WTC11 (cell line): ENCODE results near the gene GATA3. TPM values are rescaled to one million over a fixed set of nuclear protein-coding genes. Genes with fewer than 3 reads are reported as not detected.
A peak's percentile ranks its signal among the peaks of the same experiment; 100 is the strongest.

Source experiments
- ATAC-seq: fragments of 200-7000 bp; cut with Tn5 transposase; 2 replicates; pipeline ENCODE4 v1.10.0; 2021; ENCODE audit warnings: mild to moderate bottlenecking, moderate library complexity
- CTCF ChIA-PET: fragments of 300-600 bp; sonication (Branson Sonifier 250); formaldehyde crosslinking; loops from one replicate; lab custom pipeline; 2021; ENCODE audit warnings: antibody characterized with exemption; lab: Charles Lee
- POLR2A ChIA-PET: fragments of 350-600 bp; sonication (Branson Sonifier 250); formaldehyde crosslinking; loops from one replicate; lab custom pipeline; 2021; ENCODE audit warnings: antibody characterized with exemption; lab: Charles Lee
- DNase-seq: peaks from one replicate; pipeline ENCODE4 v3.0.0; 2021; ENCODE audit warnings: low spot score
- H3K27ac Mint-ChIP-seq: 2 replicates; pipeline ENCODE4 v1.8.0; 2021; ENCODE audit warnings: mixed read lengths
- H3K27me3 Mint-ChIP-seq: 2 replicates; pipeline ENCODE4 v1.8.0; 2021; ENCODE audit warnings: low read depth, mild to moderate bottlenecking, moderate library complexity, mixed read lengths
- H3K36me3 Mint-ChIP-seq: 2 replicates; pipeline ENCODE4 v1.8.0; 2021; ENCODE audit warnings: mixed read lengths
- H3K4me1 Mint-ChIP-seq: 2 replicates; pipeline ENCODE4 v1.8.0; 2022; ENCODE audit warnings: mixed read lengths
- H3K4me3 Mint-ChIP-seq: 2 replicates; pipeline ENCODE4 v1.8.0; 2021; ENCODE audit warnings: mild to moderate bottlenecking, moderate library complexity, mixed read lengths
- H3K9me3 Mint-ChIP-seq: 2 replicates; pipeline ENCODE4 v1.8.0; 2021; ENCODE audit warnings: mixed read lengths
- E2F1 ChIP-seq: sonication (generic); formaldehyde crosslinking; IDR thresholded peaks from 2 replicates; pipeline ENCODE4 v1.8.0; 2022; ENCODE audit warnings: mild to moderate bottlenecking, missing genetic modification reagents
- ELF4 ChIP-seq: sonication (generic); formaldehyde crosslinking; IDR thresholded peaks from 2 replicates; pipeline ENCODE4 v1.8.1; 2022; ENCODE audit warnings: low read depth, mild to moderate bottlenecking, moderate library complexity, missing genetic modification reagents
- ETV6 ChIP-seq: sonication (generic); formaldehyde crosslinking; IDR thresholded peaks from 2 replicates; pipeline ENCODE4 v1.8.1; 2022; ENCODE audit warnings: mild to moderate bottlenecking, missing genetic modification reagents
- GTF2I ChIP-seq: fragments of 250-450 bp; sonication (Bioruptor Pico); conservative IDR thresholded peaks from 2 replicates; pipeline ENCODE4 v1.4.0; 2021; ENCODE audit warnings: mild to moderate bottlenecking
- JAZF1 ChIP-seq: fragments of 250-450 bp; sonication (Bioruptor Pico); IDR thresholded peaks from 2 replicates; pipeline ENCODE4 v1.9.0; 2021; ENCODE audit warnings: moderate library complexity, mild to moderate bottlenecking, inconsistent platforms
- KAT7 ChIP-seq: sonication (generic); formaldehyde crosslinking; IDR thresholded peaks from 2 replicates; pipeline ENCODE4 v1.8.1; 2023; ENCODE audit warnings: missing genetic modification reagents, mild to moderate bottlenecking, borderline replicate concordance
- NR3C1 ChIP-seq: sonication (generic); formaldehyde crosslinking; conservative IDR thresholded peaks from 2 replicates; pipeline ENCODE4 v1.8.1; 2023; ENCODE audit warnings: low read depth, mild to moderate bottlenecking, missing genetic modification reagents
- PRRX2 ChIP-seq: fragments of 250-450 bp; sonication (Bioruptor Pico); IDR thresholded peaks from 2 replicates; pipeline ENCODE4 v1.8.0; 2021; ENCODE audit warnings: mild to moderate bottlenecking
- SMAD3 ChIP-seq: sonication (generic); formaldehyde crosslinking; IDR thresholded peaks from 2 replicates; pipeline ENCODE4 v1.8.0; 2022; ENCODE audit warnings: missing genetic modification reagents, mild to moderate bottlenecking, borderline replicate concordance
- TCF7 ChIP-seq: sonication (generic); formaldehyde crosslinking; IDR thresholded peaks from 2 replicates; pipeline ENCODE4 v1.8.0; 2022; ENCODE audit warnings: mild to moderate bottlenecking, low read depth, missing genetic modification reagents, moderate library complexity
- TEAD1 ChIP-seq: sonication (generic); formaldehyde crosslinking; IDR thresholded peaks from 2 replicates; pipeline ENCODE4 v1.8.0; 2022; ENCODE audit warnings: mild to moderate bottlenecking, missing genetic modification reagents
- ZBTB43 ChIP-seq: sonication (generic); formaldehyde crosslinking; IDR thresholded peaks from 2 replicates; pipeline ENCODE4 v1.8.1; 2023; ENCODE audit warnings: mild to moderate bottlenecking, missing genetic modification reagents
- ZMAT4 ChIP-seq: fragments of 250-450 bp; sonication (Bioruptor Pico); IDR thresholded peaks from 2 replicates; pipeline ENCODE4 v1.9.0; 2021; ENCODE audit warnings: mild to moderate bottlenecking
- ZNF138 ChIP-seq: sonication (generic); formaldehyde crosslinking; conservative IDR thresholded peaks from 2 replicates; pipeline ENCODE4 v1.8.1; 2022; ENCODE audit warnings: mild to moderate bottlenecking, moderate library complexity, missing genetic modification reagents
- ZNF317 ChIP-seq: sonication (generic); formaldehyde crosslinking; IDR thresholded peaks from 2 replicates; pipeline ENCODE4 v1.8.1; 2023; ENCODE audit warnings: low read depth, mild to moderate bottlenecking, moderate library complexity, missing genetic modification reagents, borderline replicate concordance
- ZNF396 ChIP-seq: fragments of 250-450 bp; sonication (Bioruptor Pico); IDR thresholded peaks from 2 replicates; pipeline ENCODE4 v1.8.0; 2021; ENCODE audit warnings: mild to moderate bottlenecking, moderate library complexity, borderline replicate concordance
- ZNF416 ChIP-seq: fragments of 250-450 bp; sonication (Bioruptor Pico); IDR thresholded peaks from 2 replicates; pipeline ENCODE4 v1.9.0; 2021; ENCODE audit warnings: mild to moderate bottlenecking, inconsistent platforms
- total RNA-seq: library from RNA; stranded (reverse); gene quantifications from 3 replicates; pipeline ENCODE4 v1.2.3, GENCODE V29; 2021
- TF ChIP-seq, protein P1 (sequence below): sonication (generic); formaldehyde crosslinking; conservative IDR thresholded peaks from 2 replicates; pipeline ENCODE4 v1.8.1; 2023; ENCODE audit warnings: mild to moderate bottlenecking, low read depth, missing genetic modification reagents, moderate library complexity
- TF ChIP-seq, protein P2 (sequence below): sonication (generic); formaldehyde crosslinking; IDR thresholded peaks from 2 replicates; pipeline ENCODE4 v1.8.0; 2022; ENCODE audit warnings: mild to moderate bottlenecking, missing genetic modification reagents

The GATA3 gene
- total RNA-seq, 1 experiment from 2014 or later, result 0.72 TPM

GRCh38 chr10:8057636-8058273 is 3.3 kb downstream of the GATA3 start:
- no peak for TF ChIP-seq ZNF138 (CRISPR knock-in tag)
- no peak for TF ChIP-seq ELF4 (CRISPR knock-in tag)
- no peak for TF ChIP-seq PRRX2 (CRISPR knock-in tag)
- TF ChIP-seq ETV6 (CRISPR knock-in tag), result no peak
- TF ChIP-seq ZNF416 (CRISPR knock-in tag), result no peak
- TF ChIP-seq ZNF317, result no peak
- no peak for TF ChIP-seq ZNF396
- TF ChIP-seq SMAD3 (CRISPR knock-in tag), result no peak
- no peak for TF ChIP-seq NR3C1
- TF ChIP-seq JAZF1 (CRISPR knock-in tag), result no peak
- TF ChIP-seq E2F1 (CRISPR knock-in tag), result no peak
- no peak for TF ChIP-seq TCF7
- TF ChIP-seq ZBTB43 (CRISPR knock-in tag), result no peak
- no peak for TF ChIP-seq KAT7 (CRISPR knock-in tag)
- TF ChIP-seq, protein P1, sequence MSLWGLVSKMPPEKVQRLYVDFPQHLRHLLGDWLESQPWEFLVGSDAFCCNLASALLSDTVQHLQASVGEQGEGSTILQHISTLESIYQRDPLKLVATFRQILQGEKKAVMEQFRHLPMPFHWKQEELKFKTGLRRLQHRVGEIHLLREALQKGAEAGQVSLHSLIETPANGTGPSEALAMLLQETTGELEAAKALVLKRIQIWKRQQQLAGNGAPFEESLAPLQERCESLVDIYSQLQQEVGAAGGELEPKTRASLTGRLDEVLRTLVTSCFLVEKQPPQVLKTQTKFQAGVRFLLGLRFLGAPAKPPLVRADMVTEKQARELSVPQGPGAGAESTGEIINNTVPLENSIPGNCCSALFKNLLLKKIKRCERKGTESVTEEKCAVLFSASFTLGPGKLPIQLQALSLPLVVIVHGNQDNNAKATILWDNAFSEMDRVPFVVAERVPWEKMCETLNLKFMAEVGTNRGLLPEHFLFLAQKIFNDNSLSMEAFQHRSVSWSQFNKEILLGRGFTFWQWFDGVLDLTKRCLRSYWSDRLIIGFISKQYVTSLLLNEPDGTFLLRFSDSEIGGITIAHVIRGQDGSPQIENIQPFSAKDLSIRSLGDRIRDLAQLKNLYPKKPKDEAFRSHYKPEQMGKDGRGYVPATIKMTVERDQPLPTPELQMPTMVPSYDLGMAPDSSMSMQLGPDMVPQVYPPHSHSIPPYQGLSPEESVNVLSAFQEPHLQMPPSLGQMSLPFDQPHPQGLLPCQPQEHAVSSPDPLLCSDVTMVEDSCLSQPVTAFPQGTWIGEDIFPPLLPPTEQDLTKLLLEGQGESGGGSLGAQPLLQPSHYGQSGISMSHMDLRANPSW (CRISPR knock-in tag), result no peak
- no peak for TF ChIP-seq TEAD1 (CRISPR knock-in tag)
- TF ChIP-seq ZMAT4, result no peak
- no peak for TF ChIP-seq GTF2I
- TF ChIP-seq, protein P2, sequence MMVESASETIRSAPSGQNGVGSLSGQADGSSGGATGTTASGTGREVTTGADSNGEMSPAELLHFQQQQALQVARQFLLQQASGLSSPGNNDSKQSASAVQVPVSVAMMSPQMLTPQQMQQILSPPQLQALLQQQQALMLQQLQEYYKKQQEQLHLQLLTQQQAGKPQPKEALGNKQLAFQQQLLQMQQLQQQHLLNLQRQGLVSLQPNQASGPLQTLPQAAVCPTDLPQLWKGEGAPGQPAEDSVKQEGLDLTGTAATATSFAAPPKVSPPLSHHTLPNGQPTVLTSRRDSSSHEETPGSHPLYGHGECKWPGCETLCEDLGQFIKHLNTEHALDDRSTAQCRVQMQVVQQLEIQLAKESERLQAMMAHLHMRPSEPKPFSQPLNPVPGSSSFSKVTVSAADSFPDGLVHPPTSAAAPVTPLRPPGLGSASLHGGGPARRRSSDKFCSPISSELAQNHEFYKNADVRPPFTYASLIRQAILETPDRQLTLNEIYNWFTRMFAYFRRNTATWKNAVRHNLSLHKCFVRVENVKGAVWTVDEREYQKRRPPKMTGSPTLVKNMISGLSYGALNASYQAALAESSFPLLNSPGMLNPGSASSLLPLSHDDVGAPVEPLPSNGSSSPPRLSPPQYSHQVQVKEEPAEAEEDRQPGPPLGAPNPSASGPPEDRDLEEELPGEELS (CRISPR knock-in tag), result no peak
- Mint-ChIP-seq H3K9me3 (no peaks in the 10 kb centered on the region), H3K4me1 (peaks cover 77% of the 10 kb centered on the region), H3K36me3 (no peaks in the 10 kb centered on the region), H3K27me3 (peaks cover 96% of the 10 kb centered on the region), H3K27ac (no peak overlapping the region), H3K4me3 (peak overlapping the region; percentile 60)
- CTCF ChIA-PET, result no interaction called here
- DNase-seq (no peak), ATAC-seq (no peak)
- POLR2A ChIA-PET, result no interaction called here
